PFSK-1 (cell line): ENCODE data around the gene EFTUD2.

ENCODE experiments used
- FOXP2 ChIP-seq: optimal IDR thresholded peaks from 2 replicates; pipeline ENCODE3; 2011; ENCODE audit warnings: borderline replicate concordance, control low read depth, inconsistent platforms; ENCODE audit not compliant: insufficient read depth; ENCODE audit errors: extremely low read length, extremely low read depth
- POLR2AphosphoS5 ChIP-seq: IDR thresholded peaks from 2 replicates; pipeline ENCODE4 v1.6.1; 2012; ENCODE audit warnings: low read depth, mild to moderate bottlenecking, control low read depth, low read length, moderate library complexity
- REST ChIP-seq, 2 experiments: IDR thresholded peaks; 2 replicates each; pipeline versions ENCODE4 v1.6.1 to v1.8.0; 2011 to 2012; ENCODE audit warnings: low read depth in 2 of 2, low read length in 2 of 2, control low read depth in 1 of 2, inconsistent platforms in 1 of 2, mild to moderate bottlenecking in 1 of 2, moderate library complexity in 1 of 2; ENCODE audit not compliant: insufficient read depth in 1 of 2
- SIN3A ChIP-seq: IDR thresholded peaks from 2 replicates; pipeline ENCODE4 v1.6.1; 2012; ENCODE audit warnings: mild to moderate bottlenecking, low read length, moderate library complexity, borderline replicate concordance; ENCODE audit not compliant: insufficient read depth
- TAF1 ChIP-seq: IDR thresholded peaks from 2 replicates; pipeline ENCODE4 v1.6.1; 2012; ENCODE audit warnings: low read length, control low read depth, borderline replicate concordance; ENCODE audit not compliant: insufficient read depth

EFTUD2 gene

GRCh38 chr17:44889003-44889402 is 10.2 kb downstream of the EFTUD2 start:
- TF ChIP-seq REST (IDR thresholded peaks at IDR 0.05; ENCODE audit: insufficient read depth in 1 of 2, low read depth in 2 of 2, low read length in 2 of 2) (no peak), POLR2AphosphoS5 (no peak), SIN3A (no peak), TAF1 (no peak), FOXP2 (no peak)

GRCh38 chr17:44887971-44888954 is 11.0 kb downstream of the EFTUD2 start:
- no peak for TF ChIP-seq POLR2AphosphoS5
- no peak for TF ChIP-seq SIN3A

GRCh38 chr17:44887016-44887415 is 12.2 kb downstream of the EFTUD2 start:
- no peak for TF ChIP-seq POLR2AphosphoS5
- no peak for TF ChIP-seq FOXP2
- no peak for TF ChIP-seq REST (IDR thresholded peaks at IDR 0.05; ENCODE audit: insufficient read depth in 1 of 2, low read depth in 2 of 2, low read length in 2 of 2)
- no peak for TF ChIP-seq TAF1
- no peak for TF ChIP-seq SIN3A

GRCh38 chr17:44884941-44885340 is 14.3 kb downstream of the EFTUD2 start:
- TF ChIP-seq FOXP2 (no peak), TAF1 (no peak), REST (IDR thresholded peaks at IDR 0.05; ENCODE audit: insufficient read depth in 1 of 2, low read depth in 2 of 2, low read length in 2 of 2) (no peak), POLR2AphosphoS5 (no peak), SIN3A (no peak)

GRCh38 chr17:44881145-44881544 is 18.1 kb downstream of the EFTUD2 start:
- TF ChIP-seq FOXP2 (no peak), SIN3A (no peak), TAF1 (no peak), POLR2AphosphoS5 (no peak), REST (IDR thresholded peaks at IDR 0.05; ENCODE audit: insufficient read depth in 1 of 2, low read depth in 2 of 2, low read length in 2 of 2) (no peak)
